Cardiac septum (tissue), 1 donor: ENCODE data around the gene DHRS7B. TPM values are rescaled to one million over a fixed set of nuclear protein-coding genes. Genes with fewer than 3 reads are reported as not detected.
"Not testable (repeated sequence)": the region's sequence is repeated elsewhere in the genome, so short reads cannot be mapped to it uniquely, and the experiment has no call there.

Source experiments
- DNase-seq: peaks from one replicate; pipeline ENCODE4 v3.0.0-alpha.2; 2020; ENCODE audit warnings: low spot score
- intact Hi-C: fragments of 100-400 bp; cut with DNase I; formaldehyde crosslinking; loops from one replicate; pipeline ENCODE4 v1.14.0; 2022
- total RNA-seq: library from RNA; stranded (reverse); fragmentation: NEBNext Ultra II Directional; extraction: Animal tissue kit (Norgen Biotek cat#: 25700); gene quantifications from one replicate; pipeline ENCODE4 v1.2.1, GENCODE V29; 2021
- donor health status: DM: no; HTN: no; CAD: no.

DHRS7B gene
- total RNA-seq, 1 donor from 2014 or later: 37.4 TPM

DNA sequence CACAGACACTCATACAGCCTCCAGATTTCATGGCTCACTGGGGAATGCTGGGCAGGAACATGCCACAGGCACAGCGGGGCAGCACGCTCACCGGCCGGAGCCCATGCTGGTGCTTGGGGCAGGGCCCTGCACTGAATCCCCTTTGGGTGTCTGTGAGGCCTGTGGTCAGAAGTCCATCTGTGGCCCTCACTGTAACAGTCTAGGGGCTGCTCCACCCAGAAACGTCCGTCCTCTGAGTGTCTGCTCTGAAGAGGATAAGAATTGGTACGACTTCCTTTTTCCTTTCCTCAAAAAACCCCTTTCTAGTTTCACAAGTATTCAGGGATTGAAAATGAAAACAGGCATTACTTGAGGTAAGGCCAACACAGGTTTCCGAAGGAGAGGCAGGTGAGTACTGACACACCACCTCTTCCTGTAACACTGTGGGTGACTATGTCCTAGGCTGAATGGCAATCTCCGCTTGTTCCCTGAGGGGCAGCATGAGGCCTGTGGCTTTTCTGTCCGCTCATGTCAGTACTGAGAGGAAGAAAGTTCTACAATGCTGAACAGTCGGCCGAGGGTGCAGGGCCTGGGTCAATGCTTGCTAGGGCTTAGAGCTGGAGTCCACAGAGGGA is 44.7 kb downstream of the DHRS7B start:
- DNase-seq: no peak
- intact Hi-C loops: no loop called here

DNA sequence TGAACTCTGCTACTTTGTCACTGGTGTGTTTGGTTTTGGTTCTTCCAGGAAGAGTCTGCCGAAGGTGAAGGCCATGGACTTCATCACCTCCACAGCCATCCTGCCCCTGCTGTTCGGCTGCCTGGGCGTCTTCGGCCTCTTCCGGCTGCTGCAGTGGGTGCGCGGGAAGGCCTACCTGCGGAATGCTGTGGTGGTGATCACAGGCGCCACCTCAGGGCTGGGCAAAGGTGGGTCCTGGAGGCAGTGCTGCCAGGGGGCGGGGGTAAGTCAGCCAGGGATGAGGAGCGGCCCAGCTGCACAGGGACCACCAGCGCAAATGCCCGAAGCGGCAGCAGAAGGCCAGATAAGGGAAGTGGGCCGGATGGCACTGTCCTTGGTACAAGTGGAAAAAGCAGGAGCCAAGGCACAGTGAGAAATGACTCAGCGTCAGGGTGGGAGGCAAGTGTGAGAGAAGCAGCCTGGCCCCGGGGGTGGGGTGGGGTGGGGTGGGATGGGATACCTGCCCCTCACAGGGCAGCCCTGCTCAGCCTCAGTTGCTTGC is 45.3 kb downstream of the DHRS7B start:
- intact Hi-C loops: no loop called here
- no peak for DNase-seq

DNA sequence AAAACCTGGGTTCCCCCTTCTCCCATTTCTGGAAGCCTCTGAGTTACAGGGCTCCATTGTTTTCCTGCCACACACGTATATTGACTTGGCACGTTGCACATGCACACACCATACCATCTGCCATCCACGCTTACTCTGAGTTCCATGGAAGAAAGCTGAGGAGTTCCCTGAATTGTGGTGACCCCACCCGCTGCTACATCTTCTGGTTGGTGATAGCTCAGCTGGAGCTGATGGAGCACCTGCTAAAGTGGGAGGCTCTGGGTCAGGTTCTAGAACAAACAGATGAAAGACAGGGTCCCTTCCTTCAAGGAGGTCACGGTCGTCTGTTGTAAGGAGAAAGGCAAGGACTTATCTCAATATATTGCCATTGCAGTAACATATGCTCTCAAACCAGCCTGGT is 46.1 kb downstream of the DHRS7B start:
- DNase-seq: no peak
- intact Hi-C loops: no loop called here

DNA sequence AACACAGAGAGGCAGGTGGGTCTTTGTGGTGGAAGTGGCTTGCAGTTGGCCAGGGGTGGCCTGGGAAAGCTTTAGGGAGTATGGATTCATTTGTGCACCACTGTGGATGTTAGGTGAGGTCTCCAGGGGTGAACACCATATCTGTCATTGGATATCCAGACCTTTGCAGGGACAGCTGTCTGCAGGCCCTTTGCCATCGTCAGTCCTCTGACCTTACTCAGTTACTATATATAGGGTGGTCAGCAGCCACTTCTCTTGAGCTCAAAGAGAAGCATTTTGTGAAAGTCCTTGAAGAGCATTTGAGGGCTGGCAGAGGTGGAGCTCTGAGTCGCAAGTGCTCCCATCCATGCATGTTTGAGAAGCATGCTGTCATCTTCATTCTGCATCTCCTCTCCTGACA is 46.8 kb downstream of the DHRS7B start:
- DNase-seq: no peak
- intact Hi-C loops: no loop called here

DNA sequence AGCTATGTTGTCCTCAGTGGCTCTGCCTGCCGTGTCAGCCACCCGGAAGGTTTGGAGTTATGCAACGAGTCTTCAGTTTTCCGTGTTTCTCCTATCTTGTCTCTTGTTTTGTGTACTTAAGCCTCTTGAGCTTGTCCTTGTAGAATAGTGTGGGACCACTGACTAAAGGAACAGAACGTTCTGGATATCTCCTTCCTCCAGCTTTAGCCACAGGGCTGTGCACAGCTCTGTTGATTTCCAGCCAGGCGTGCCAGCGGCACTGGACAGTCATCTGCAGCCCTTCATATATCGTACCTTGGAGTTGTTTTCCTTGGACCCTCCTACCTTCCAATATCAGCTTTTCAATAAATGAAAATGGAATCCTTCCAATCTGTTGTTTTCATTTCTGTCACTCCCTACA is 47.4 kb downstream of the DHRS7B start:
- intact Hi-C loops: no loop called here
- no peak for DNase-seq

DNA sequence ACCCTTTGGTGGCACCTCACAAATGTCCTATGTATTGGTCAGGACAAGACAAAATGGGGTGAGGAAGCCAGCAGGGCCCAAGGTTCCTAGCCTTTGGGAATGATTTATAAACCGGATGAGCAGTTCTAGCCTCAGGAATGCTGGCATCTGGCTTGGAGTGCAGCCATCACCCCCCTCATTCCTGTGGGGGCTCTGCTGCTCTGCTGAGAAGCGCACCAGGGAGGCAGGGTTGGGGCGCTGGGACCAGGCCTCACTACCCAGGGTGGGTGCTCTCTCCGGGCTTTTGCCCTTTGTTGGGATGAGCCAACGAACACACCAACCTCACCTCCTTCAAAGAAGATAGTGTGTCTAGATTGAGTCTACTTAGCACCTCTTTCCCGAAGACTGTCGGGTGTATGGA is 47.9 kb downstream of the DHRS7B start:
- DNase-seq: no peak
- intact Hi-C loops: no loop called here

DNA sequence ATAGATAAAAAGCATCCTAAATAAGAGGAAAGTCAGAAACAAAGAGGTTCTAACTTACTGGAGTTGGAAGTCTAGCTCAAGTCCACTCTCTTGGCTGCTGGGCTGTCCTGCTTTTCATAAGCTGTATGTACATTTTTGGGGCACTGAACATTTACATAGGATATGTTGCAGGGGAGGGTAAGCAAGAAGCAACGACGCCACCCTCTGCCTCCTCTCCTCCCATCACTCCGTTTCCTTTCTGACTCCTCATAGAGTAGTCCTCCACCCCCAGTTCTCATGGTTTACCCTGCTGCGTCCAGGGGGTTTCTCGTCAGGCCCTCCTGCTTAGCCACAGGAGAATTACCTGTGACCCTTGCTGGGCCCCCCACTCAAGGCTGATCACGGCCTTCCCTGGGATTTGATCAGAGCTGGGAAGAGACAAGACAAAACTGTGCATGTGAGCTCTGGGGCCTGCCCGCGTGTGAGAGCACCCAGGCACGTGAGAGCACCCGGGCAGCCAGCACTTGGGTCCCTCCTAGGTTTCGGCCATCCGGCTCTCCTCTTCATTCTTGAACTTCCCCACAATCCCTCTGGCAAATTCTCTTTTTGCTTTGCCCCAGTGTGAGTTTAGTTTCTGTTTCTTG is 50.1 kb downstream of the DHRS7B start:
- DNase-seq: no peak

DNA sequence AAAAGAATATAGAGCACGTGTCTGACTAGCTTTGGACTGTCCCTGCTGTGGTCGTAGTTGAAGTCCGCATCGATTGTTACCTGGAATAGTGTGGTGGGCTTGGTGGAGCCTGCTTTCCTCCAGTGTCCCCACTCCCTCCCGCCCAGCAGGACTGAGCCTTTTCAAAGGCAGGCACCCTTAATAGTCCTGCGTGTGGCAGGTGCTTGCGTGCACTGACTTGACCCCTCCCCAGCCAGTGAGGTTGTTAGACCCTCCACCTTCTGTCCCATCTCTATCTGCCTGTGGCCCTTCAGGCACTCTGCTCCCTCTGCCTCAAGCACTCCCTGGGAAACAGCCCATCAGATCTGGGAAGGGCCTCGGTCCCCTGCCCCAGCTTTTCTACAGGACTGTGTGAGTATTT is 50.6 kb downstream of the DHRS7B start:
- intact Hi-C loops: no loop called here
- DNase-seq: no peak

More for the DNA sequence above, 50.1 kb downstream of the DHRS7B start:
- intact Hi-C loops: no loop called here

DNA sequence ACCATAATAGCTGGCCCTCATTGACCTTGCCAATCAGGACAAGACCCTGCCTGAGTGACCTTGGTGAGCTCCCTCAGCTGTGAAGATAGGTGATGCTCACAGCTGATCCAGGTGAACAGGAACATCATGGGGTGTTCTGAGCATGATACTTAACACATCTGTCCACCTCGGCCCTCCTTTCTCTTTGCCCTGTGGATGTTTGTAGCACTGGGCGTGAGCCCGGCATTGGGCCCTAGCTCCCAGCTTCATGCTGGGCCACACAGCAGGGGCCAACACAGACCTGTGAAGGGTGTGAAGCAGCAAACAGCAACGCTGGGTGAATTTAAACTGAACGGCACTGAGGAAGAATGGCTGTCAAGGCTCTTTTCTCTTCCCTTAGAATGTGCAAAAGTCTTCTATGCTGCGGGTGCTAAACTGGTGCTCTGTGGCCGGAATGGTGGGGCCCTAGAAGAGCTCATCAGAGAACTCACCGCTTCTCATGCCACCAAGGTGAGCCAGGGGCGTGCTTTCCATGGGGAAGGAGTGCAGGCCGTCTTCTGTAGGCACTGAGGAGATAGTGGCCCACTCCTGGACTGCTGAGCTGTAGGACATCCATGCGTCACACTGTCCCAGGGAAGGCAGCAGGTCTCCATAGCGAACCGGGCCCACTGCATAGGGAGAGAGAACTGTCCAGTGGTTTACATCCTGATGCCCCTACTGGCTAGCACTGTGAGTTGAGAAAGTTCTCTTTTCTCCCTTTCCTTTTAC is 51.3 kb downstream of the DHRS7B start:
- intact Hi-C loops: no loop called here
- DNase-seq: no peak

DNA sequence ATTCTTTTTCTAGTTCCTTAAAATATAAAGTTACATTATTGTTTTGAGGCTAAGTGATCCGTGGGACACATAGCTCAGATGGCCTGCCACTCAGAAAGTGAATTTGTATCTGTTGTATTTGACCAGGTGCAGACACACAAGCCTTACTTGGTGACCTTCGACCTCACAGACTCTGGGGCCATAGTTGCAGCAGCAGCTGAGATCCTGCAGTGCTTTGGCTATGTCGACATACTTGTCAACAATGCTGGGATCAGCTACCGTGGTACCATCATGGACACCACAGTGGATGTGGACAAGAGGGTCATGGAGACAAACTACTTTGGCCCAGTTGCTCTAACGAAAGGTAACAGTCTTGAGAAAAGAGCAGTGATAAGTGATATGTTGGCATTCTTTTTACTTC is 56.7 kb downstream of the DHRS7B start:
- DNase-seq: no peak
- intact Hi-C loops: no loop called here

DNA sequence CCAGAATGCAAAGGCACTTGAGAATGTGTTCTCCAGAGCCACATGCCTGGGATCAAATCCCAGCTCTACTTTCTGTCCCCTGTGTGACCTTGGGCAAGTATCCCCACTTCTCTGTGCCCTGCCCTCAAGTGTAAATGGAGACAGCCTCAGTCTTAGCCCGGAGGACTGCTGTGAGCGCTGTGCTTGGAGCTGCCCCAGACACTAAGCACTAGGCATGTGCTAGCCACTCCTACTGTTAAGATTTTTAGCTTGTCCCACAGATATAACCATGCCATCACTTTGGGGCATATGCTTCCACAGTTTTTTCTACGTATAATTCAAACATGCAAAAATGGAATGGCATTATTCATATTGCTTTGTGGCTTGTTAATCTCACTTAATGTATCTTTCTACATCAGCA is 57.8 kb downstream of the DHRS7B start:
- no peak for DNase-seq
- intact Hi-C loops: no loop called here

DNA sequence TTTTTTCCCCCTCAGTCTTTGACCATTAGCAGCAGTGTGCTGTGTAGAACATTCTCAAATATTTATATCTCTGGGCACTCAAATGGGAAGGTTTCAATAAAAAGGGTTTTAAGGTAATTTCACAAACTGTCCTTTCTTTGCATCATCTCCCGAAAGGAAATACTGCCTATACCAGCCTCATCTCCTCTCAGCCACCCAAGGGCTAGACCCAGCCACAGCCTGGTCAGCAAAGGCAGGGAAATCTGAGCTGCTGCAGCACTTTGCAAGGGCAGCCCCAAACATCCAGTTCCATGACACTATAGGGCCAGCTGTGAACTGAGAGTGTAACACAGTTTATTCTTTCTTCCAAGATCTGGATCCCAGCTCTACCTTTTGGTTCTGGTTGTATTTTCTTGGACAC is 58.3 kb downstream of the DHRS7B start:
- DNase-seq: no peak
- intact Hi-C loops: no loop called here

DNA sequence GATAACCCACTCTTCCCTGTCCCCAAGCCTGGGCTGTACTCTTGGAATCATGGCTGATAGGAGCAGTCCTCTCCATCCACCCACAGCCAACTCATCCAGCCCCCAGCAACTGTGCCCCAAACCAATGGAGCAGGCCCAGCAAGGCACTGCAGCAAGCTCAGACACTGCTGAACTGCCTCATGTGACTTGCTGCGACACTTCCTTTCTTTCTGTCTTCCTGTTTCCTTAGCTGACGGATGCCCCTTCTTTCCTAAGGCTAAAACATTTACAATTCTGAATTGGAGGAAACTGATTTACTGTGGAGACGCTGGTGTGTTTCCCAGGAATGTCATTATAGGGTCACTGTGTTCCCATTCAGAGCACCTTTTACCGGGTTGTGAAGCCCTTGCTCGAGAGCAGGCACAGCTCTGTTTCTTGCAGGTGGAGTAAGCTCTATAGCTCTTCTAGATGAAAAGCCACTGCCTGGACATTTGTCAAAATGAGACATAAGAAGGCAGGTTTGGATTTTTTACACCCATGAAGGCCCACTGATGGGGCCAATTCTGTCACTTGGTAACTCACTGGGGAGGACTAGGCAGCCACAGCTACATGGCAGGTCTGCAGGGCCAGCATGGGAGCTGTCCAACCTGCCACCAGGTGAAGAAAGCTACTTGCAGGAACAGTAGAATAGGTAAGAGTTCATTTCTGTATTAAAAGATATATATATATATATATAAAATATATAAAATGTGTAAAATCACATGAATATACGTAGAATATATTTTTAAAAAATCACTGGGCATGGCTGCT is 59.8 kb downstream of the DHRS7B start:
- intact Hi-C loops: no loop called here
- DNase-seq: no peak

DNA sequence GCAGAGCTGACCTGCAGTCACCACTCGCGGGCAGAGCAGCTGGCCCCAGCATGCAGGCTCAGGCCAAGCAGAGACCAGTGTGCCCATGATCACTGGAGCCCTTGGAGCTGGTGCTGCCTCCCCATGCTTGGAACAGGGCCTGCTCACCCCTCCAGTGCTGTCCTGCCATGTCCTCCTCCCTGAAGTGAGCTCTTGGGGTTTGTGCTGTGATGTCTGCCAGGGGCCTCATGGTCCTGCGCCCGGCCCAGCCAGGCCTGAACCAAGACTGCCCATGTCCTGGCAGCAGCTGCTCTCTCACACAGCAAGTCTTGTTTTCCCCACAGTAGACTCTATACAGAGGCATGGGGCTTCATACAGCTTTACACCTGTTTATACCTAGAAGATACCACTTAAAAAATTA is 62.6 kb downstream of the DHRS7B start:
- no peak for DNase-seq
- intact Hi-C loops: no loop called here

DNA sequence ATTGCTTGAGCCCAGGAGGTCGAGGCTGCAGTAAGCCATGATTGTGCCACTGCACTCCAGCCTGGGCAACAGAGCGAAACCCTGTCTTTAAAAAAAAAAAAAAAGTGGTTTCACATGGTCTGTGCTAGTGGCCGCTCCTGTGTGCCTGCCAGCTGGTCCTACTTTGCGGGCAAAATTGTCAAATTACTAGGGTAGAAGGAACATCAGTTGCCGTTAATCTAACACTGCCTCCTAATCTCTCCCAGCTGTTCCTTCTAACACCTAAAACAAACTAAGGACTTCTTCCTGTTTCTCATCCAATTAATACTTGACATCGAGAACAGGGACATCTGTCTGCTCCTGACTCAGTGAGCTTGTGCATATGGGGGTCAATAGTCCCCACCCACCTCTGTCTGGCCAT is 63.3 kb downstream of the DHRS7B start:
- DNase-seq: no peak
- intact Hi-C loops: no loop called here

DNA sequence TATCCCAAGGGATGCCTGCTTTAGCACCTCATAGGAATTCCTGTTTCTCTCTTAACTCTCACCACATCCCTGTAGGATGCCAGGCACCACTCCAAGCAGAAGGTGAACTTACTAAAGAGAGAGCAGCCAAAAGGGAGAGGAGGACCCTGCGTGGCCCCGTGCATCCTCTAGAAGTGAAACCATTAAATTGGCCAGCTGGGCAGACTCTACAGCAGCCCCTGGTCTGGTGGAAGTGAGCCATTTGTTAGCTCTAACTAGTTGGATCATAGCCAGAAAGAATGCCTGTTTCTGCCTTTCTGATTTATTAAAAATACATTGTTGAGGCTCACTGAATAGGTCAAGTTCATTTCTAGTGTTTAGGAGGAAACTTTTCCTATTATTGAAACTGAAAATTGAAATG is 64.9 kb downstream of the DHRS7B start:
- intact Hi-C loops: no loop called here
- DNase-seq: no peak

DNA sequence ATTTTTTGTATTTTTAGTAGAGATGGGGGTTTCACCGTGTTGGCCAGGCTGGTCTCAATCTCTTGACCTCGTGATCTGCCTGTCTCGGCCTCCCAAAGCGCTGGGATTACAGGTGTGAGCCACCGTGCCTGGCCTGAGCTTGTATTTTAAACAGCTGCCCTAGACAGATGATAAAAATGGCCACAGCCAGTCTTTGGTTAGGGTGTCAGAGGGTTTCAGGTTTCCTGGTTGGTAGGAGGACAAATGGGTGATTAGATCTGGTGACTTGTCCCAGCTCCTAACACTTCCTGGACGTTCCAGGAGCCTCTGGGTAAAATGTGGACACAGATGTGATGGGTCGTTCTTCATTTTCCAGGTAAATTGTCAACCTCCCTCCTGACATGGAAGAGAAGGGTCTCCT is 65.7 kb downstream of the DHRS7B start:
- DNase-seq, intact Hi-C loops: not testable (repeated sequence)

DNA sequence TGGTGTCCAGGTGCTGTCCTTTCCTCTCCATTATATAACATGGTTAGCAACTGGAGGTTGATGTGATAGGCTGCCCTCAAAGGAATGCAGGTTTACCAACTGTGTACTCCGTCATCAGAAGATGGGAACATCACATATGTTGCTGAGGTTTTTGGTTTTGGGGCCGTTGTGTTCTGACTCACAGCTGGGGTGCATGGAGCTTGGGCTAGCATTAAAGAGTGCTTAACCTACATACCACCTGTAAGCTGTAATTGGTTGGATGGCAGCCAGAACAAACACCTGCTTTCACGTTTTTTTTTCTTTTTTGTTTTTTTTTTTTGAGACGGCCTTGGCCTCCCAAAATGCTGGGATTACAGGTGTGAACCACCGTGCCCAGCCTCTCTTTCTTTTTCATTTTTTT is 66.3 kb downstream of the DHRS7B start:
- no peak for DNase-seq
- intact Hi-C loops: no loop called here

DNA sequence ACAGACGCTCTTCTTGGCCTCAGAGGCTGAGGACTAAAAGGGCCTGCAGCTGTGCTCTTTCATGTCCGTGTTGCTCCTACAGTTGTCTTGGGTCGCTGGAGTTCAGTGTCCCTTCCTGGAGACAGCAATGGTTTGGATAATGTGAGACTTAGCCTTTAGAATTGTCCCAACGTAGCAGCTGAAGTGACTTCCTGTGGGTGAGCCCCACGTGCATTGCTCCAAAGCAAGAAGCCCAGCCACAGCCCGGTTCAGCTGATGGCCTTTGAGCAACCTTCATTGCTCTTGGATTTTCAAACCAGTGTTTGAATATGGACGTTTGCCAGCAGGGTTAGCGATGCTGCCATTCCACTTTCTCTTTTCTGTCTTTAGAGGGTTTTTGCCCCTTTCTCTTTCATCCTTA is 67.5 kb downstream of the DHRS7B start:
- no peak for DNase-seq
- intact Hi-C loops: no loop called here

DNA sequence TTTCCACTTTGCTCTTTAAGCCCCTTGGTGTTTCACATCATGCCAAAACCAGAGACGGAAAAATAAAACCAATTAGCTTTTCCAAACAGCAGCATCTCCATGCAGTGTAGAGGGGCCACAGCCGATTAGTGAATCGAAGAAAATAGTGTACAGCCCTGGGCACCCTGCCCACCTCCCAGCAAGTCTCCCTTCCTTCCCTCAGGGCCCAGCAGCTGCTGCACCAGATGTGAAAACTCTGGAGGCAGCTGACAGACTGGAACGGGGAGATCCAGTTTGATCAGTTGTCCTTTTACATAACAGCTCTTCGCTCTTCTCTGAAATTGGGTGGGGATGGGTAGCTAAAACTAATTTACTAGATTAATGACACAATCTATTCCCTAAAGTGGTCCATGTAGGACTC is 67.9 kb downstream of the DHRS7B start:
- intact Hi-C loops: no loop called here
- DNase-seq: no peak
